ENCODE measurements around the gene ZNF827. TPM values are rescaled to one million over a fixed set of nuclear protein-coding genes. Genes with fewer than 3 reads are reported as not detected.

ZNF827 gene
- total and polyA plus RNA-seq, 2 experiments from 2014 or later = 20.3 to 33.1 TPM

GRCh38 chr4:145828802-145829485, 109.7 kb downstream of the ZNF827 start:
- H3K36me3 ChIP-seq (ENCODE audit: insufficient read depth) = no peaks in the 10 kb centered on the region
- Mint-ChIP-seq H3K9me3 (peaks cover 25% of the 10 kb centered on the region), H3K27ac (peak overlapping the region; percentile 88), H3K27me3 (ENCODE audit: insufficient read depth, low read depth, poor library complexity) (peaks cover 11% of the 10 kb centered on the region), H3K36me3 (ENCODE audit: low read depth) (peaks cover 67% of the 10 kb centered on the region), H3K4me3 (no peak overlapping the region), H3K4me1 (peaks cover 58% of the 10 kb centered on the region)
- ATAC-seq (no peak), DNase-seq (ENCODE audit: low spot score) (no peak)
- no peak overlapping the region for H3K4me2 ChIP-seq
- no peak overlapping the region for H2AFZ ChIP-seq
- H3K4me3 ChIP-seq = no peak overlapping the region
- H3K4me1 ChIP-seq (ENCODE audit: insufficient read depth) = peaks cover 26% of the 10 kb centered on the region
- TF ChIP-seq JUNB (IDR thresholded peaks at IDR 0.05; ENCODE audit: unreplicated experiment) (no peak), POLR2AphosphoS5 (IDR thresholded peaks at IDR 0.05; ENCODE audit: low read depth) (no peak), ZNF114 (CRISPR knock-in tag; IDR thresholded peaks at IDR 0.05) (no peak), EZH2 (IDR thresholded peaks at IDR 0.05; ENCODE audit: low read depth, unreplicated experiment) (no peak)
- TF ChIP-seq, protein P1, sequence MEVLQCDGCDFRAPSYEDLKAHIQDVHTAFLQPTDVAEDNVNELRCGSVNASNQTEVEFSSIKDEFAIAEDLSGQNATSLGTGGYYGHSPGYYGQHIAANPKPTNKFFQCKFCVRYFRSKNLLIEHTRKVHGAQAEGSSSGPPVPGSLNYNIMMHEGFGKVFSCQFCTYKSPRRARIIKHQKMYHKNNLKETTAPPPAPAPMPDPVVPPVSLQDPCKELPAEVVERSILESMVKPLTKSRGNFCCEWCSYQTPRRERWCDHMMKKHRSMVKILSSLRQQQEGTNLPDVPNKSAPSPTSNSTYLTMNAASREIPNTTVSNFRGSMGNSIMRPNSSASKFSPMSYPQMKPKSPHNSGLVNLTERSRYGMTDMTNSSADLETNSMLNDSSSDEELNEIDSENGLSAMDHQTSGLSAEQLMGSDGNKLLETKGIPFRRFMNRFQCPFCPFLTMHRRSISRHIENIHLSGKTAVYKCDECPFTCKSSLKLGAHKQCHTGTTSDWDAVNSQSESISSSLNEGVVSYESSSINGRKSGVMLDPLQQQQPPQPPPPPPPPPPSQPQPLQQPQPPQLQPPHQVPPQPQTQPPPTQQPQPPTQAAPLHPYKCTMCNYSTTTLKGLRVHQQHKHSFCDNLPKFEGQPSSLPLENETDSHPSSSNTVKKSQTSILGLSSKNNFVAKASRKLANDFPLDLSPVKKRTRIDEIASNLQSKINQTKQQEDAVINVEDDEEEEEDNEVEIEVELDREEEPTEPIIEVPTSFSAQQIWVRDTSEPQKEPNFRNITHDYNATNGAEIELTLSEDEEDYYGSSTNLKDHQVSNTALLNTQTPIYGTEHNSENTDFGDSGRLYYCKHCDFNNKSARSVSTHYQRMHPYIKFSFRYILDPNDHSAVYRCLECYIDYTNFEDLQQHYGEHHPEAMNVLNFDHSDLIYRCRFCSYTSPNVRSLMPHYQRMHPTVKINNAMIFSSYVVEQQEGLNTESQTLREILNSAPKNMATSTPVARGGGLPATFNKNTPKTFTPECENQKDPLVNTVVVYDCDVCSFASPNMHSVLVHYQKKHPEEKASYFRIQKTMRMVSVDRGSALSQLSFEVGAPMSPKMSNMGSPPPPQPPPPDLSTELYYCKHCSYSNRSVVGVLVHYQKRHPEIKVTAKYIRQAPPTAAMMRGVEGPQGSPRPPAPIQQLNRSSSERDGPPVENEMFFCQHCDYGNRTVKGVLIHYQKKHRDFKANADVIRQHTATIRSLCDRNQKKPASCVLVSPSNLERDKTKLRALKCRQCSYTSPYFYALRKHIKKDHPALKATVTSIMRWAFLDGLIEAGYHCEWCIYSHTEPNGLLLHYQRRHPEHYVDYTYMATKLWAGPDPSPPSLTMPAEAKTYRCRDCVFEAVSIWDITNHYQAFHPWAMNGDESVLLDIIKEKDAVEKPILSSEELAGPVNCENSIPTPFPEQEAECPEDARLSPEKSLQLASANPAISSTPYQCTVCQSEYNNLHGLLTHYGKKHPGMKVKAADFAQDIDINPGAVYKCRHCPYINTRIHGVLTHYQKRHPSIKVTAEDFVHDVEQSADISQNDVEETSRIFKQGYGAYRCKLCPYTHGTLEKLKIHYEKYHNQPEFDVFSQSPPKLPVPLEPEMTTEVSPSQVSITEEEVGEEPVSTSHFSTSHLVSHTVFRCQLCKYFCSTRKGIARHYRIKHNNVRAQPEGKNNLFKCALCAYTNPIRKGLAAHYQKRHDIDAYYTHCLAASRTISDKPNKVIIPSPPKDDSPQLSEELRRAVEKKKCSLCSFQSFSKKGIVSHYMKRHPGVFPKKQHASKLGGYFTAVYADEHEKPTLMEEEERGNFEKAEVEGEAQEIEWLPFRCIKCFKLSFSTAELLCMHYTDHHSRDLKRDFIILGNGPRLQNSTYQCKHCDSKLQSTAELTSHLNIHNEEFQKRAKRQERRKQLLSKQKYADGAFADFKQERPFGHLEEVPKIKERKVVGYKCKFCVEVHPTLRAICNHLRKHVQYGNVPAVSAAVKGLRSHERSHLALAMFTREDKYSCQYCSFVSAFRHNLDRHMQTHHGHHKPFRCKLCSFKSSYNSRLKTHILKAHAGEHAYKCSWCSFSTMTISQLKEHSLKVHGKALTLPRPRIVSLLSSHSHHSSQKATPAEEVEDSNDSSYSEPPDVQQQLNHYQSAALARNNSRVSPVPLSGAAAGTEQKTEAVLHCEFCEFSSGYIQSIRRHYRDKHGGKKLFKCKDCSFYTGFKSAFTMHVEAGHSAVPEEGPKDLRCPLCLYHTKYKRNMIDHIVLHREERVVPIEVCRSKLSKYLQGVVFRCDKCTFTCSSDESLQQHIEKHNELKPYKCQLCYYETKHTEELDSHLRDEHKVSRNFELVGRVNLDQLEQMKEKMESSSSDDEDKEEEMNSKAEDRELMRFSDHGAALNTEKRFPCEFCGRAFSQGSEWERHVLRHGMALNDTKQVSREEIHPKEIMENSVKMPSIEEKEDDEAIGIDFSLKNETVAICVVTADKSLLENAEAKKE (CRISPR knock-in tag; IDR thresholded peaks at IDR 0.05) = no peak
- H3K27ac ChIP-seq (ENCODE audit: low read depth) = no peak overlapping the region
- no peaks in the 10 kb centered on the region for H4K20me1 ChIP-seq (replicated peaks; ENCODE audit: insufficient read depth)
- H3K79me2 ChIP-seq (replicated peaks; ENCODE audit: insufficient read depth) = 0 out of 2 replicates have a peak, but pooled peaks cover 5% of the 10 kb centered on the region
- no peaks in the 10 kb centered on the region for H3F3A ChIP-seq (replicated peaks; ENCODE audit: low read depth)
- no peaks in the 10 kb centered on the region for H3K9me2 ChIP-seq (ENCODE audit: insufficient read depth)
- no peaks in the 10 kb centered on the region for H3K27me3 ChIP-seq (ENCODE audit: insufficient read depth)

GRCh38 chr4:145827885-145828284, 110.7 kb downstream of the ZNF827 start:
- DNase-seq (ENCODE audit: low spot score) (no peak), ATAC-seq (no peak)
- 0 out of 2 replicates have a peak overlapping the region, but pooled peaks have one; percentile 24 for H3K27ac Mint-ChIP-seq
- no peak overlapping the region for H3K4me3 ChIP-seq
- peaks cover 14% of the 10 kb centered on the region for H3K9me3 Mint-ChIP-seq
- peaks cover 10% of the 10 kb centered on the region for H3K27me3 Mint-ChIP-seq (ENCODE audit: insufficient read depth, low read depth, poor library complexity)
- no peaks in the 10 kb centered on the region for H3K36me3 ChIP-seq (ENCODE audit: insufficient read depth)
- no peaks in the 10 kb centered on the region for H3K9me2 ChIP-seq (ENCODE audit: insufficient read depth)
- H3K79me2 ChIP-seq (replicated peaks; ENCODE audit: insufficient read depth) = 0 out of 2 replicates have a peak, but pooled peaks cover 5% of the 10 kb centered on the region
- H3F3A ChIP-seq (replicated peaks; ENCODE audit: low read depth) = no peaks in the 10 kb centered on the region; the same call in 1 of the 2 replicates
- H3K4me2 ChIP-seq = no peak overlapping the region
- no peak overlapping the region for H3K4me3 Mint-ChIP-seq
- no peaks in the 10 kb centered on the region for H3K27me3 ChIP-seq (ENCODE audit: insufficient read depth)
- H3K4me1 ChIP-seq (ENCODE audit: insufficient read depth) = peaks cover 36% of the 10 kb centered on the region
- peaks cover 66% of the 10 kb centered on the region for H3K4me1 Mint-ChIP-seq
- H3K36me3 Mint-ChIP-seq (ENCODE audit: low read depth) = peaks cover 56% of the 10 kb centered on the region
- no peak overlapping the region for H2AFZ ChIP-seq
- H3K27ac ChIP-seq (ENCODE audit: low read depth) = peak overlapping the region; percentile 47; the same call in 1 of the 2 replicates
- no peaks in the 10 kb centered on the region for H4K20me1 ChIP-seq (replicated peaks; ENCODE audit: insufficient read depth)
- TF ChIP-seq ZNF331 (CRISPR knock-in tag; IDR thresholded peaks at IDR 0.05; ENCODE audit: low read depth) (no peak), STAT1 (IDR thresholded peaks at IDR 0.05; ENCODE audit: unreplicated experiment) (no peak), EZH2 (IDR thresholded peaks at IDR 0.05; ENCODE audit: low read depth, unreplicated experiment) (no peak)
- TF ChIP-seq, protein P2, sequence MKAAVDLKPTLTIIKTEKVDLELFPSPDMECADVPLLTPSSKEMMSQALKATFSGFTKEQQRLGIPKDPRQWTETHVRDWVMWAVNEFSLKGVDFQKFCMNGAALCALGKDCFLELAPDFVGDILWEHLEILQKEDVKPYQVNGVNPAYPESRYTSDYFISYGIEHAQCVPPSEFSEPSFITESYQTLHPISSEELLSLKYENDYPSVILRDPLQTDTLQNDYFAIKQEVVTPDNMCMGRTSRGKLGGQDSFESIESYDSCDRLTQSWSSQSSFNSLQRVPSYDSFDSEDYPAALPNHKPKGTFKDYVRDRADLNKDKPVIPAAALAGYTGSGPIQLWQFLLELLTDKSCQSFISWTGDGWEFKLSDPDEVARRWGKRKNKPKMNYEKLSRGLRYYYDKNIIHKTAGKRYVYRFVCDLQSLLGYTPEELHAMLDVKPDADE (IDR thresholded peaks at IDR 0.05) = no peak

All from GM23338 (cell line).